GM12878 (cell line): ENCODE results near the gene DFFA. TPM values are rescaled to one million over a fixed set of nuclear protein-coding genes. Genes with fewer than 3 reads are reported as not detected.

Experiments used
- ATAC-seq: fragments of 200-7000 bp; cut with Tn5 transposase; 3 replicates; pipeline ENCODE4 v1.9.1; 2020; ENCODE audit warnings: mild to moderate bottlenecking, moderate library complexity
- BruUV-seq: library from RNA; stranded (reverse); fragments of 400-500 nt; replicated peaks from 2 replicates; lab custom pipeline; 2021; lab: Mats Ljungman, UMichigan
- CTCF ChIA-PET: fragments of 300-600 bp; sonication (Branson Sonifier 250); formaldehyde crosslinking; extraction: SDS; loops from one replicate; lab custom pipeline; 2021; ENCODE audit warnings: inconsistent platforms; lab: Yijun Ruan, JAX
- POLR2A ChIA-PET: fragments of 350-600 bp; formaldehyde crosslinking; extraction: SDS; loops from one replicate; lab custom pipeline; 2021; ENCODE audit warnings: inconsistent platforms; lab: Charles Lee
- RAD21 ChIA-PET: fragments of 300-600 bp; sonication (Branson Sonifier 250); formaldehyde crosslinking; loops from one replicate; lab custom pipeline; 2023; ENCODE audit warnings: antibody characterized with exemption; ENCODE audit not compliant: unreplicated experiment; lab: Charles Lee
- SMC1A ChIA-PET: fragments of 300-600 bp; sonication (Branson Sonifier 250); formaldehyde crosslinking; loops from one replicate; lab custom pipeline; 2023; ENCODE audit not compliant: unreplicated experiment, uncharacterized antibody; lab: Charles Lee
- DNase-seq: peaks from one replicate; pipeline ENCODE4 v3.0.0-alpha.2; 2011; ENCODE audit warnings: low read depth, low spot score
- FAIRE-seq: peaks from 3 replicates; lab custom pipeline; 2011; peaks lifted over from hg19 to GRCh38; lab: Jason Lieb, UNC
- H2AFZ ChIP-seq: 2 replicates; pipeline ENCODE4 v1.6.0; 2011; ENCODE audit warnings: low read depth, low read length, control low read depth; ENCODE audit not compliant: control insufficient read depth
- H3K27ac ChIP-seq: 2 replicates; pipeline ENCODE4 v1.5.1; 2011; ENCODE audit warnings: control low read depth; ENCODE audit not compliant: control insufficient read depth, insufficient read depth
- H3K27me3 ChIP-seq, 2 experiments: replicated peaks in 1 of 2; 2 replicates each; pipeline versions ENCODE4 v1.6.0 to v1.6.1; 2011; ENCODE audit warnings: low read length in 1 of 2; ENCODE audit not compliant: control insufficient read depth in 2 of 2, insufficient read depth in 2 of 2
- H3K36me3 ChIP-seq, 2 experiments: 2 replicates each; pipeline ENCODE4 v1.5.1; 2011; ENCODE audit warnings: low read length in 1 of 2; ENCODE audit not compliant: control insufficient read depth in 2 of 2, insufficient read depth in 2 of 2
- H3K4me1 ChIP-seq: 2 replicates; pipeline ENCODE4 v1.6.1; 2011; ENCODE audit warnings: mild to moderate bottlenecking, low read length, moderate library complexity, mixed read lengths; ENCODE audit not compliant: control insufficient read depth, insufficient read depth
- H3K4me2 ChIP-seq: 2 replicates; pipeline ENCODE4 v1.6.0; 2011; ENCODE audit warnings: control low read depth; ENCODE audit not compliant: control insufficient read depth, insufficient read depth
- H3K4me3 ChIP-seq: fragments of 200-600 bp; sonication (generic); 2 replicates; pipeline ENCODE4 v1.5.1; 2016
- H3K79me2 ChIP-seq: 2 replicates; pipeline ENCODE4 v1.6.0; 2011; ENCODE audit warnings: low read length; ENCODE audit not compliant: control insufficient read depth, insufficient read depth
- H3K9ac ChIP-seq: 2 replicates; pipeline ENCODE4 v1.8.0; 2011; ENCODE audit warnings: low read length, control low read depth, mixed read lengths; ENCODE audit not compliant: control insufficient read depth, insufficient read depth
- H3K9me3 ChIP-seq: replicated peaks from 3 replicates; pipeline ENCODE4 v1.5.1; 2011; ENCODE audit warnings: mild to moderate bottlenecking, low read length; ENCODE audit not compliant: control insufficient read depth, insufficient read depth
- H4K20me1 ChIP-seq: 2 replicates; pipeline ENCODE4 v1.6.0; 2011; ENCODE audit not compliant: control insufficient read depth, insufficient read depth
- BCL11A ChIP-seq: IDR thresholded peaks from 2 replicates; pipeline ENCODE4 v1.6.1; 2011; ENCODE audit warnings: low read depth, low read length
- CBFB ChIP-seq: IDR thresholded peaks from 2 replicates; pipeline ENCODE4 v1.6.1; 2016; ENCODE audit warnings: antibody characterized with exemption, low read depth
- CHD4 ChIP-seq: fragments of 200-600 bp; sonication (generic); IDR thresholded peaks from 2 replicates; pipeline ENCODE4 v1.6.1; 2016; ENCODE audit warnings: mild to moderate bottlenecking
- DPF2 ChIP-seq: fragments of 450-650 bp; IDR thresholded peaks from 2 replicates; pipeline ENCODE4 v1.6.1; 2017; ENCODE audit warnings: mild to moderate bottlenecking
- ETV6 ChIP-seq, 2 experiments: fragments of 450-650 bp in 1 of 2; IDR thresholded peaks in 1 of 2; conservative IDR thresholded peaks in 1 of 2; 2 replicates each; pipeline ENCODE4 v1.6.1; 2014; ENCODE audit warnings: antibody characterized with exemption in 1 of 2, borderline replicate concordance in 1 of 2, low read depth in 1 of 2, mild to moderate bottlenecking in 1 of 2, moderate library complexity in 1 of 2
- HCFC1 ChIP-seq: fragments of 150-350 bp; IDR thresholded peaks from 2 replicates; pipeline ENCODE4 v1.6.1; 2014; ENCODE audit warnings: low read length
- IRF5 ChIP-seq: fragments of 450-650 bp; IDR thresholded peaks from 2 replicates; pipeline ENCODE4 v1.6.1; 2017; ENCODE audit warnings: borderline replicate concordance
- JUNB ChIP-seq: IDR thresholded peaks from 2 replicates; pipeline ENCODE4 v1.6.1; 2016; ENCODE audit warnings: antibody characterized with exemption, mild to moderate bottlenecking
- NBN ChIP-seq: fragments of 450-650 bp; IDR thresholded peaks from 2 replicates; pipeline ENCODE4 v1.6.1; 2016
- PAX5 ChIP-seq: IDR thresholded peaks from 2 replicates; pipeline ENCODE4 v1.6.1; 2011; ENCODE audit warnings: low read depth, low read length, borderline replicate concordance
- PKNOX1 ChIP-seq: fragments of 450-650 bp; IDR thresholded peaks from 2 replicates; pipeline ENCODE4 v1.6.1; 2016; ENCODE audit warnings: mild to moderate bottlenecking
- USF2 ChIP-seq: IDR thresholded peaks from 2 replicates; pipeline ENCODE4 v1.6.1; 2011; ENCODE audit warnings: low read depth, low read length, improper control_type of control experiment, borderline replicate concordance
- ZNF687 ChIP-seq: fragments of 450-650 bp; IDR thresholded peaks from 2 replicates; pipeline ENCODE4 v1.6.1; 2017; ENCODE audit warnings: mild to moderate bottlenecking, moderate library complexity
- WGBS: methylation state at CpG from one replicate; pipeline ENCODE4 v1.1.6; 2016; ENCODE audit warnings: low lambda C conversion rate; ENCODE audit not compliant: insufficient replicate concordance, insufficient coverage; ENCODE audit errors: missing lambda C conversion rate; 5-methylcytosine and 5-hydroxymethylcytosine counted together
- in situ Hi-C: fragments of 300-500 bp; cut with MboI; formaldehyde crosslinking; loops from 9 replicates; pipeline ENCODE4 v1.14.3; 2018; ENCODE audit warnings: mixed read lengths
- intact Hi-C: fragments of 100-400 bp; cut with micrococcal nuclease; formaldehyde crosslinking; loops from one replicate; pipeline ENCODE4 v1.14.2; 2022; ENCODE audit not compliant: unreplicated experiment
- polyA plus RNA-seq, 11 experiments: library from polyadenylated mRNA; depleted of rRNA in 4 of 11; unstranded in 6 of 11; stranded (reverse) in 5 of 11; fragments of >200 nt; fragmentation: Nextera tagmentation in 4 of 11; fragmentation: Illumina TruSeq in 1 of 11; extraction: Ambion mirVana in 4 of 11; extraction: Trizol in 1 of 11; gene quantifications; 1 replicate in 1 of 11; 2 replicates in 10 of 11; pipeline versions ENCODE4 v1.2.1 to v1.2.3, GENCODE V29; 2011 to 2016; ENCODE audit warnings: inconsistent platforms in 2 of 11, missing spikeins in 2 of 11, low read depth in 1 of 11
- total RNA-seq, 4 experiments: library from RNA; depleted of rRNA in 3 of 4; stranded (reverse); fragments of >200 nt in 3 of 4; fragmentation: Illumina TruSeq in 1 of 4; extraction: Trizol in 1 of 4; gene quantifications; 2 replicates each; pipeline versions ENCODE4 v1.2.1 to v1.2.3, GENCODE V29; 2013 to 2021

The DFFA gene
- total and polyA plus RNA-seq, 10 of the 15 experiments (the other 5 are each of a cell fraction or from before 2014, with no cell fraction given), result 37.4 to 83.8 (median 52.4) TPM

GRCh38 chr1:10502206-10502605 lies 29.9 kb upstream of the DFFA start:
- CTCF ChIA-PET, result interaction anchor here (0.6 to 0.8 kb wide), 3 partner anchors 8 to 367 kb away, joined by 3 to 4 read pairs (median 3); no protein-coding TSS in a partner anchor
- ATAC-seq, result peak; percentile 55
- Histone ChIP-seq H3K4me3 (no peak overlapping the region), H3K27ac (no peak overlapping the region), H3K36me3 (peaks cover 2 to 7% of the 10 kb centered on the region in 2 experiments; a peak in 1 of 4 replicates), H3K79me2 (peaks cover 20% of the 10 kb centered on the region), H3K4me2 (no peak overlapping the region), H4K20me1 (no peaks in the 10 kb centered on the region), H2AFZ (no peak overlapping the region), H3K27me3 (no peaks in the 10 kb centered on the region), H3K4me1 (peaks cover 16% of the 10 kb centered on the region), H3K9ac (no peak overlapping the region), H3K9me3 (no peaks in the 10 kb centered on the region)
- DNase-seq, result no peak
- intact Hi-C loops, result loop anchor here (10.0 kb wide), 1 partner anchor 103 kb away; no protein-coding TSS in a partner anchor
- POLR2A ChIA-PET, result interaction anchor here (0.6 to 0.7 kb wide), 2 partner anchors 458 to 1584 kb away, joined by 3 read pairs; no protein-coding TSS in a partner anchor
- SMC1A ChIA-PET, result interaction anchor here (0.9 to 1.2 kb wide), 2 partner anchors 10 to 73 kb away, joined by 3 read pairs; partner anchors contain the start of gene CENPS
- no peak for FAIRE-seq
- in situ Hi-C loops, result no loop called here
- WGBS, result 50% methylated on average over 5 of the region's 5 CpGs
- no TSS peak for BruUV-seq
- RAD21 ChIA-PET, result no interaction called here
- no peak for TF ChIP-seq IRF5
- TF ChIP-seq PAX5, result no peak
- TF ChIP-seq JUNB, result no peak
- TF ChIP-seq DPF2, result no peak
- TF ChIP-seq HCFC1, result no peak
- no peak for TF ChIP-seq PKNOX1
- no peak for TF ChIP-seq BCL11A
- TF ChIP-seq ZNF687, result no peak
- TF ChIP-seq CBFB, result no peak
- no peak for TF ChIP-seq CHD4
- TF ChIP-seq NBN, result no peak
- TF ChIP-seq ETV6 (conservative IDR thresholded peaks at IDR 0.05 in 1 of 2, IDR thresholded peaks at IDR 0.05 in 1 of 2; ENCODE audit: borderline replicate concordance in 1 of 2, low read depth in 1 of 2), result no peak
- TF ChIP-seq USF2, result no peak
